IgD-negative memory B cell (primary cell): ENCODE data around the gene MCM10. TPM values are rescaled to one million over a fixed set of nuclear protein-coding genes. Genes with fewer than 3 reads are reported as not detected.
"Not testable (repeated sequence)": the region's sequence is repeated elsewhere in the genome, so short reads cannot be mapped to it uniquely, and the experiment has no call there.

Source experiments
- H3K27ac Mint-ChIP-seq, 3 donors: one replicate each; pipeline ENCODE4 v1.8.0; 2020 to 2022; ENCODE audit warnings: mild to moderate bottlenecking in 3 of 3, mixed read lengths in 3 of 3, moderate library complexity in 1 of 3
- H3K27me3 Mint-ChIP-seq: one replicate; pipeline ENCODE4 v1.8.0; 2021; ENCODE audit warnings: mixed read lengths
- H3K36me3 Mint-ChIP-seq: one replicate; pipeline ENCODE4 v1.8.0; 2020; ENCODE audit warnings: mild to moderate bottlenecking, mixed read lengths
- H3K4me1 Mint-ChIP-seq, 3 donors: one replicate each; pipeline ENCODE4 v1.8.0; 2020 to 2022; ENCODE audit warnings: mixed read lengths in 3 of 3, mild to moderate bottlenecking in 1 of 3
- H3K4me3 Mint-ChIP-seq, 4 donors: one replicate each; pipeline ENCODE4 v1.8.0; 2020 to 2022; ENCODE audit warnings: mild to moderate bottlenecking in 4 of 4, mixed read lengths in 4 of 4, moderate library complexity in 3 of 4
- H3K9me3 Mint-ChIP-seq, 3 donors: one replicate each; pipeline ENCODE4 v1.8.0; 2020 to 2021; ENCODE audit warnings: mixed read lengths in 3 of 3, mild to moderate bottlenecking in 1 of 3
- polyA plus RNA-seq: library from polyadenylated mRNA; unstranded; fragments of 300-500 nt; fragmentation: Illumina TruSeq; gene quantifications from one replicate; pipeline ENCODE4 v1.2.3, GENCODE V29; 2021

MCM10 gene
- polyA plus RNA-seq, 1 donor from 2014 or later = not detected

DNA sequence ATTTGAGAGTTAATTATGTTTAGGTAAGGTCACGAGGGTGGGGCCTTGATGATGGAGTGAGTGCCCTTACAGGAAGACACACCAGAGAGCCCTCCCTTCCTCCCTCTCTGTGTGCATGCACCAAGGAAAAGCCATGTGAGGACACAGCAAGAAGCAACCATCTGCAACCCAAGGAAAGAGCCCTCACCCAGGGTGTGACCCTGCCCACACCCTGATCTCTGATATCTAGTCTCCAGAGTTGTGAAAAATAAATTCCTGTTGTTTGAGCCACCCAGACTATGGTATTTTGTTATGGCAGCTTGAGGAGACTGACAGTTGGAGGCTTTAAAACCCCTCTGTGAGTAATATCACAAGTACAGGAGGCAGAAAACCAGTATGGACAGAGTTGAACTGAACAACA lies 15.0 kb upstream of the MCM10 start:
- no peak overlapping the region for H3K27ac Mint-ChIP-seq
- H3K27me3 Mint-ChIP-seq = no peaks in the 10 kb centered on the region
- H3K4me1 Mint-ChIP-seq = no peaks in the 10 kb centered on the region
- peaks cover 12% of the 10 kb centered on the region for H3K36me3 Mint-ChIP-seq
- H3K4me3 Mint-ChIP-seq = no peak overlapping the region
- peaks cover 4 to 20% (median 4%) of the 10 kb centered on the region in 3 donors for H3K9me3 Mint-ChIP-seq

- Mint-ChIP-seq H3K4me1 (no peaks in the 10 kb centered on the region), H3K9me3 (peaks cover 4 to 20% (median 4%) of the 10 kb centered on the region in 3 donors), H3K4me3 (no peak overlapping the region), H3K27ac (no peak overlapping the region), H3K36me3 (peaks cover 12% of the 10 kb centered on the region), H3K27me3 (no peaks in the 10 kb centered on the region)
Observed at GRCh38 chr10:13147161-13147560, 14.2 kb upstream of the MCM10 start.

DNA sequence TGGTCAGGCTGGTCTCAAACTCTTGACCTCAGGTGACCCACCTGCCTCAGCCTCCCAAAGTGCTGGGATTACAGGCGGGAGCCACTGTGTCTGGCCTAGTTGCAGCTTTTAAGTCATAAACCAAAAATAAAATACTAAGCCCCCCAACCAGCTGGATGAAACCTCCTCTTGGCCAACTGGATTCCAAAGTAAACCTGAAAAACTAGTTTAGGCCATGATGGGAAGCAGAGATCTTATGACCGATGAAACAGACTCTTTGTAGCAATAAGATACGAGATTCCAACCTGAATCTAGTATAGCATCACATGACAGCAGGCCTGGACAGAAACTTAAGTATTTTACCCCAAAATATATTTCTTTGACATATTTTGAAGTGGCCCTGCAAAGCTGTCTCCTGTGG lies 9.1 kb upstream of the MCM10 start:
- H3K9me3 Mint-ChIP-seq = peaks cover 0 to 5% (median 0%) of the 10 kb centered on the region in 3 donors
- peaks cover 4% of the 10 kb centered on the region for H3K27me3 Mint-ChIP-seq
- H3K4me1 Mint-ChIP-seq = no peaks in the 10 kb centered on the region
- no peaks in the 10 kb centered on the region for H3K36me3 Mint-ChIP-seq
- H3K4me3 Mint-ChIP-seq = no peak overlapping the region
- H3K27ac Mint-ChIP-seq = no peak overlapping the region

- H3K27ac Mint-ChIP-seq, H3K27me3 Mint-ChIP-seq: not testable (repeated sequence)
Observed at GRCh38 chr10:13155860-13156259, 5.5 kb upstream of the MCM10 start.

DNA sequence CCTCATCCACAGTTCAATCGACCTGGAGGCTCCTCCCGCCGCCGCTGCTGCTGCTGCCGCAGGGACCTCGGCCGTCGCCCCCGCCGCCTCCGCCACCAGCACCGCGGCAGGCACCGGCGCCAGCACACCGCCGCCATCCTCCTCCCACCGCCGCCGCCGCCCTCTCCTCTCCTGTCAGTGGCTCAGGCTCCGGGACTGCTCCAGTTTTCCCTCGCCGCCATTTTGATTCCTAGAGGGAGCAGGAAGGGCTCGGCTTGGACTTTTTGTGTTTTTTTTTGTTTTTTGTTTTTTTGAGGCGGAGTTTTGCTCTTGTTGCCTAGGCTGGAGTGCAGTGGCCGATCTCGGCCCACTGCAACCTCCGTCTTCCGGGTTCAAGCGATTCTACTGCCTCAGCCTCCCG lies 3.0 kb upstream of the MCM10 start:
- Mint-ChIP-seq H3K27ac (peak overlapping the region in 1 of 3 donors; percentile 63), H3K4me1 (peaks cover 14% of the 10 kb centered on the region in 3 donors), H3K36me3 (no peaks in the 10 kb centered on the region), H3K4me3 (peak overlapping the region; percentile 61 to 80 (median 70)), H3K27me3 (peaks cover 6% of the 10 kb centered on the region), H3K9me3 (peaks cover 0 to 3% (median 0%) of the 10 kb centered on the region in 3 donors)

More at GRCh38 chr10:13155860-13156259, 5.5 kb upstream of the MCM10 start:
- not testable (repeated sequence) for H3K4me1 Mint-ChIP-seq, H3K36me3 Mint-ChIP-seq, H3K9me3 Mint-ChIP-seq, H3K4me3 Mint-ChIP-seq

GRCh38 chr10:13161857-13162271 lies 506 bp downstream of the MCM10 start:
- Mint-ChIP-seq H3K4me1 (peaks cover 14% of the 10 kb centered on the region in 3 donors), H3K9me3 (no peaks in the 10 kb centered on the region), H3K27ac (peak overlapping the region; percentile 24 to 49 (median 30)), H3K36me3 (no peaks in the 10 kb centered on the region), H3K4me3 (peak overlapping the region; percentile 81 to 98 (median 89)), H3K27me3 (peaks cover 2% of the 10 kb centered on the region)

- peaks cover 2% of the 10 kb centered on the region for H3K27me3 Mint-ChIP-seq
- no peak overlapping the region for H3K4me3 Mint-ChIP-seq
- peaks cover 14% of the 10 kb centered on the region in 3 donors for H3K4me1 Mint-ChIP-seq
- no peaks in the 10 kb centered on the region for H3K9me3 Mint-ChIP-seq
- H3K36me3 Mint-ChIP-seq = no peaks in the 10 kb centered on the region
- no peak overlapping the region for H3K27ac Mint-ChIP-seq
Observed at GRCh38 chr10:13163859-13164258, 2.5 kb downstream of the MCM10 start.

- Mint-ChIP-seq H3K4me1 (peaks cover 14% of the 10 kb centered on the region in 3 donors), H3K4me3 (no peak overlapping the region), H3K27ac (no peak overlapping the region), H3K36me3 (no peaks in the 10 kb centered on the region), H3K9me3 (no peaks in the 10 kb centered on the region), H3K27me3 (no peaks in the 10 kb centered on the region)
Observed at GRCh38 chr10:13165177-13165576, 3.8 kb downstream of the MCM10 start.

GRCh38 chr10:13167568-13167967 lies 6.2 kb downstream of the MCM10 start:
- H3K36me3 Mint-ChIP-seq = no peaks in the 10 kb centered on the region
- H3K27ac Mint-ChIP-seq = no peak overlapping the region
- H3K4me1 Mint-ChIP-seq = no peaks in the 10 kb centered on the region
- no peak overlapping the region for H3K4me3 Mint-ChIP-seq
- no peaks in the 10 kb centered on the region for H3K27me3 Mint-ChIP-seq
- H3K9me3 Mint-ChIP-seq = no peaks in the 10 kb centered on the region

GRCh38 chr10:13168781-13169180 lies 7.4 kb downstream of the MCM10 start:
- Mint-ChIP-seq H3K36me3 (peaks cover 2% of the 10 kb centered on the region), H3K27ac (no peak overlapping the region), H3K9me3 (no peaks in the 10 kb centered on the region), H3K27me3 (no peaks in the 10 kb centered on the region), H3K4me3 (no peak overlapping the region), H3K4me1 (no peaks in the 10 kb centered on the region)

- H3K27me3 Mint-ChIP-seq = no peaks in the 10 kb centered on the region
- peaks cover 2% of the 10 kb centered on the region for H3K36me3 Mint-ChIP-seq
- H3K9me3 Mint-ChIP-seq = no peaks in the 10 kb centered on the region
- H3K4me1 Mint-ChIP-seq = no peaks in the 10 kb centered on the region
- no peak overlapping the region for H3K27ac Mint-ChIP-seq
- no peak overlapping the region for H3K4me3 Mint-ChIP-seq
Observed at GRCh38 chr10:13173616-13174015, 12.3 kb downstream of the MCM10 start.

GRCh38 chr10:13180788-13181187 lies 19.4 kb downstream of the MCM10 start:
- H3K27ac Mint-ChIP-seq = no peak overlapping the region
- H3K4me1 Mint-ChIP-seq = peaks cover 0 to 2% (median 1%) of the 10 kb centered on the region in 3 donors
- H3K9me3 Mint-ChIP-seq = peaks cover 0 to 4% (median 0%) of the 10 kb centered on the region in 3 donors
- H3K36me3 Mint-ChIP-seq = no peaks in the 10 kb centered on the region
- no peak overlapping the region for H3K4me3 Mint-ChIP-seq
- no peaks in the 10 kb centered on the region for H3K27me3 Mint-ChIP-seq

DNA sequence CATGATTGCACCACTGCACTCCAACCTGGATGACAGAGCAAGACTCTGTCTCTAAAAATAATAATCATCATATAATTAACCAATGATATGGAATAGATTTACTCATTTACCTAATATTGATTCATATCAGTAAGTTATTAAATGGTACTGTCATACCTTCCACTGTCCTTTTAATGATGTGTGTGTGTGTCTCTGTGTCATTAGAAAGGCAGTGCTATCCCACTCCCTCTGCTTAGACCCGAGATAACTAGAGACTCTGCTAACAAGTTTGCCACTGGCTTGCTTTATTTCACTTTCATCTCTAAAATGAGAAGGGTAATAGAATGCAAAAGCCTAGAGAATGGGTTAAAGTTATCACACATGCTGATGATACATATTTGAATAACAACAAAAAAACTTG lies 21.1 kb downstream of the MCM10 start:
- no peak overlapping the region for H3K27ac Mint-ChIP-seq
- H3K36me3 Mint-ChIP-seq = no peaks in the 10 kb centered on the region
- peaks cover 0 to 4% (median 0%) of the 10 kb centered on the region in 3 donors for H3K9me3 Mint-ChIP-seq
- no peak overlapping the region for H3K4me3 Mint-ChIP-seq
- peaks cover 0 to 2% (median 1%) of the 10 kb centered on the region in 3 donors for H3K4me1 Mint-ChIP-seq
- H3K27me3 Mint-ChIP-seq = no peaks in the 10 kb centered on the region

DNA sequence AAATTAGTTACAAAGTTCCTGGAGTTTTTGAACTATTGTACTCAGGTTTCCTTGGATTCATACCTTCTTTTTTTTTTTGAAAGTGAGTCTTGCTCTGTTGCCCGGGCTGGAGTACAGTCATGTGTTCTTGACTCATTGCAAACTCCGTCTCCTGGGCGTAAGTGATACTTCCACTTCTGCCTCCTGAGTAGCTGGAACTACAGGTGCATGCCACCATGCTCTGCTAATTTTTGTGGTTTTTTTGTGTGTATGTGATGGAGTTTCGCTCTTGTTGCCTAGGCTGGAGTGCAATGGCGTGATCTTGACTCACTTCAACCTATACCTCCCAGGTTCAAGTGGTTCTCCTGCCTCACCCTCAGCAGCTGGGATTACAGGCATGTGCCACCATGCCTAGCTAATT lies 22.3 kb downstream of the MCM10 start:
- H3K9me3 Mint-ChIP-seq = peaks cover 0 to 4% (median 0%) of the 10 kb centered on the region in 3 donors
- peaks cover 0 to 2% (median 1%) of the 10 kb centered on the region in 3 donors for H3K4me1 Mint-ChIP-seq
- H3K27me3 Mint-ChIP-seq = no peaks in the 10 kb centered on the region
- no peaks in the 10 kb centered on the region for H3K36me3 Mint-ChIP-seq
- peak overlapping the region in 1 of 3 donors; percentile 37 for H3K27ac Mint-ChIP-seq
- no peak overlapping the region for H3K4me3 Mint-ChIP-seq

DNA sequence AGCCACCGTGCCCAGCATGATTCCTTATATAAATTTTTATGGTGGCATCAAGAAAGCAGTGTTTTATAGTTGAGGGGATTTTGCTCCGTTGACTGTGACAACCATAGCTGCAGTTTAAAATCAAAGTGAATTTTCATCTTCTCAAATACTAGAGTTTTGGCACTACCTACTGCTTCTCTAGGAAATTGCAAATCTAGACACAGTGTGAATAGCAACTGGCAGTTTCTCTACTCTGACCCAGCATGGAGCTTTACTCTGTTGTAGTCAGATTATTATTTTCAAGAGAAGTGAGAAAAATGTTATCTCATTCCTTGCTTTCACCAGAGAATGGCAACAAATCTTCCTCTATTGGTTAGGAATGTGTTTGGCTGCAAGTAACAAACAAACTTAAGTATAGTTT lies 22.9 kb downstream of the MCM10 start:
- H3K27me3 Mint-ChIP-seq = no peaks in the 10 kb centered on the region
- H3K4me3 Mint-ChIP-seq = no peak overlapping the region
- H3K36me3 Mint-ChIP-seq = no peaks in the 10 kb centered on the region
- H3K4me1 Mint-ChIP-seq = peaks cover 0 to 2% (median 1%) of the 10 kb centered on the region in 3 donors
- H3K27ac Mint-ChIP-seq = peak overlapping the region in 1 of 3 donors; percentile 37
- H3K9me3 Mint-ChIP-seq = peaks cover 0 to 4% (median 0%) of the 10 kb centered on the region in 3 donors

- peak overlapping the region in 1 of 3 donors; percentile 37 for H3K27ac Mint-ChIP-seq
Observed at GRCh38 chr10:13184730-13185514, 23.6 kb downstream of the MCM10 start.

More at GRCh38 chr10:13184730-13185514, 23.6 kb downstream of the MCM10 start:
- H3K4me1 Mint-ChIP-seq = peaks cover 0 to 2% (median 1%) of the 10 kb centered on the region in 3 donors
- H3K27me3 Mint-ChIP-seq = no peaks in the 10 kb centered on the region
- no peaks in the 10 kb centered on the region for H3K36me3 Mint-ChIP-seq
- H3K4me3 Mint-ChIP-seq = peak overlapping the region in 1 of 4 donors; percentile 39
- H3K9me3 Mint-ChIP-seq = peaks cover 0 to 4% (median 0%) of the 10 kb centered on the region in 3 donors
